Measurements from ENCODE around the gene SNRNP40.
"Not testable (repeated sequence)": the region's sequence is repeated elsewhere in the genome, so short reads cannot be mapped to it uniquely, and the experiment has no call there.

Gene SNRNP40

GRCh38 chr1:31282426-31282825, 14.2 kb downstream of the SNRNP40 start:
- DNase-seq (ENCODE audit: low read depth, low spot score) = not testable (repeated sequence)

GRCh38 chr1:31273619-31274018, 23.0 kb downstream of the SNRNP40 start:
- DNase-seq (ENCODE audit: low read depth, low spot score) = no peak

- no peak for DNase-seq (ENCODE audit: low read depth, low spot score)
These were observed 24.2 kb downstream of the SNRNP40 start for GRCh38 chr1:31272369-31272768.

GRCh38 chr1:31266547-31266946, 30.0 kb downstream of the SNRNP40 start:
- no peak for DNase-seq (ENCODE audit: low read depth, low spot score)

- DNase-seq (ENCODE audit: low read depth, low spot score) = no peak
These were observed 31.7 kb downstream of the SNRNP40 start for GRCh38 chr1:31264790-31265386.

GRCh38 chr1:31263408-31263807, 33.2 kb downstream of the SNRNP40 start:
- DNase-seq (ENCODE audit: low read depth, low spot score) = no peak

- DNase-seq (ENCODE audit: low read depth, low spot score) = not testable (repeated sequence)
These were observed 34.2 kb downstream of the SNRNP40 start for GRCh38 chr1:31262393-31262792.

- DNase-seq (ENCODE audit: low read depth, low spot score) = no peak
These were observed 34.7 kb downstream of the SNRNP40 start for GRCh38 chr1:31261916-31262315.

GRCh38 chr1:31259746-31260145, 36.8 kb downstream of the SNRNP40 start:
- DNase-seq (ENCODE audit: low read depth, low spot score) = no peak

- no peak for DNase-seq (ENCODE audit: low read depth, low spot score)
These were observed 38.0 kb downstream of the SNRNP40 start for GRCh38 chr1:31258581-31258980.

- DNase-seq (ENCODE audit: low read depth, low spot score) = no peak
These were observed 39.4 kb downstream of the SNRNP40 start for GRCh38 chr1:31257213-31257612.

GRCh38 chr1:31249854-31250253, 46.7 kb downstream of the SNRNP40 start:
- no peak for DNase-seq (ENCODE audit: low read depth, low spot score)

- no peak for DNase-seq (ENCODE audit: low read depth, low spot score)
These were observed 48.3 kb downstream of the SNRNP40 start for GRCh38 chr1:31248276-31248675.

GRCh38 chr1:31244326-31244725, 52.3 kb downstream of the SNRNP40 start:
- no peak for DNase-seq (ENCODE audit: low read depth, low spot score)

GRCh38 chr1:31243501-31244286, 52.9 kb downstream of the SNRNP40 start:
- DNase-seq (ENCODE audit: low read depth, low spot score) = no peak

- no peak for DNase-seq (ENCODE audit: low read depth, low spot score)
These were observed 55.3 kb downstream of the SNRNP40 start for GRCh38 chr1:31241321-31241720.

GRCh38 chr1:31239653-31240241, 56.8 kb downstream of the SNRNP40 start, which contains the start of gene NKAIN1:
Gene NKAIN1, minus strand, starts transcription at chr1:31239887. Its CDS starts 340 bp downstream, at chr1:31239547.
- DNase-seq (ENCODE audit: low read depth, low spot score) = peak; percentile 33

- DNase-seq (ENCODE audit: low read depth, low spot score) = no peak
These were observed 57.5 kb downstream of the SNRNP40 start for GRCh38 chr1:31238986-31239613.

- no peak for DNase-seq (ENCODE audit: low read depth, low spot score)
These were observed 58.0 kb downstream of the SNRNP40 start for GRCh38 chr1:31238612-31238985.

GRCh38 chr1:31234870-31235269, 61.7 kb downstream of the SNRNP40 start:
- DNase-seq (ENCODE audit: low read depth, low spot score) = no peak

GRCh38 chr1:31234123-31234708, 62.4 kb downstream of the SNRNP40 start:
- DNase-seq (ENCODE audit: low read depth, low spot score) = no peak

GRCh38 chr1:31232689-31233088, 63.9 kb downstream of the SNRNP40 start:
- no peak for DNase-seq (ENCODE audit: low read depth, low spot score)
